GM04504 (cell line): ENCODE measurements around the gene AAR2.

Experiments used
- DNase-seq: peaks from one replicate; pipeline ENCODE4 v3.0.0-alpha.2; 2012; ENCODE audit warnings: low read depth

Gene AAR2

DNA sequence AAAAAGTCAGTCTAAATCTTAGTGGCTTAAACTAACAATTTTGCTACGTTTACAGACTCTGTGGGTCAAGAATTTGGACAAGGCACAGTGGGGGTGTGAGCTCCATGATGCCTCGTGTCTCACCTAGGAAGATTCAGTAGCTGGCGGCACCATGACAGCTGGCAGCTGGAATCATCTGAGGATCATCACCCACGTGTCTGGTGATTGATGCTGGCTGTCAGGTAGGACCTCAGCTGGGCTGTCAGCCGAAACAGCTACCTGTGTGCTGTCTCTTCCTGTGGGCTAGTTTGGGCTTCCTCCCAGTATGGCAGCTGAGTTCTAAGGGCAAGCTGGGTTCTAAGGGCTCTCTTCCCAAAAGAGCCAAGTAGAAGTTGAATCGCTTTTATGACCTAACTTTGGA lies 43.5 kb downstream of the AAR2 start:
- no peak for DNase-seq

DNA sequence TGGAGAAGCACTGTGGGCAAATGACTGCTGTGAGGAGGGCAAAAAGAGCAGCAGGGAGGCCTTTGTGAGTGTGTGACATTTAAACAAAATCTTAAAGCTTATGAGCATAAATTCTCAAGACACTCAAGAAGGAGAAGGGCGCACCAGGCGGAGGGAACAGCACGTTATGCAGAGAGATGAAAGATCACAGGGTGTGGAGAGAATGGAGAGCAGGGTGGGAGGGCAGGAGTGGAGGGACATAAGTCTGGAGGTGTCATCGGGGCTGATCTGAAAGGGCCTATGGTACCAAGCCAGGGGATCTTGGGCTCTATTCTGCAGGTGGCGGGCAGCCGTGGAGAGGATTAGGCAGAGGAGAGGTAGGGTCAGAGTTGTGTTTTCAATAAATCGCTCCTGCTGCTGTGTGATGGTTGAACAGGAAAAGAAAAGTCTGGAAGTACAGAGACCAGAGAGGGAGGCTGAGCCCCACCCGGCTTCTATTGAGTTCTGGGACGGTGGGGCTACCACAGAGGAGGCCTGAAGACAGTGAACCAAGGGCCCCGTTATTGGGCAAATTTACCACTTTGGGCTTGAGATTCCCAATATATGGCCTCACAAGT lies 45.6 kb downstream of the AAR2 start:
- no peak for DNase-seq

DNA sequence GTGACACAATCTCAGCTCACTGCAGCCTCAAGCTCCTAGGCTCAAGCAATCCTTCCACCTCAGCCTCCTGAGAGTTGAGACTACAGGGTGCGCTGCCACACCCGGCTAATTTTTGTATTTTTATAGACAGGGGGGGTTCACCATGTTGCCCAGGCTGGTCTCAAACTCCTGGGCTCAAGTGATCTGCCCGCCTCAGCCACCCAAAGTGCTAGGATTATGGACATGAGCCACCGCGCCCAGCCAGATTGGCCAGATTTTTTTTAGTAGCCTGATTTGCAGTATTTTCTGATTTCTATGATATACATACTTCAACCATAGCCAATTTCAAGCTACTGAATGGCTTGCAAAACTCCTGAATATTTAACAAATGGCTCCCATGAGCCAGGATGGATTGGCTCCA lies 48.5 kb downstream of the AAR2 start:
- DNase-seq, result no peak

DNA sequence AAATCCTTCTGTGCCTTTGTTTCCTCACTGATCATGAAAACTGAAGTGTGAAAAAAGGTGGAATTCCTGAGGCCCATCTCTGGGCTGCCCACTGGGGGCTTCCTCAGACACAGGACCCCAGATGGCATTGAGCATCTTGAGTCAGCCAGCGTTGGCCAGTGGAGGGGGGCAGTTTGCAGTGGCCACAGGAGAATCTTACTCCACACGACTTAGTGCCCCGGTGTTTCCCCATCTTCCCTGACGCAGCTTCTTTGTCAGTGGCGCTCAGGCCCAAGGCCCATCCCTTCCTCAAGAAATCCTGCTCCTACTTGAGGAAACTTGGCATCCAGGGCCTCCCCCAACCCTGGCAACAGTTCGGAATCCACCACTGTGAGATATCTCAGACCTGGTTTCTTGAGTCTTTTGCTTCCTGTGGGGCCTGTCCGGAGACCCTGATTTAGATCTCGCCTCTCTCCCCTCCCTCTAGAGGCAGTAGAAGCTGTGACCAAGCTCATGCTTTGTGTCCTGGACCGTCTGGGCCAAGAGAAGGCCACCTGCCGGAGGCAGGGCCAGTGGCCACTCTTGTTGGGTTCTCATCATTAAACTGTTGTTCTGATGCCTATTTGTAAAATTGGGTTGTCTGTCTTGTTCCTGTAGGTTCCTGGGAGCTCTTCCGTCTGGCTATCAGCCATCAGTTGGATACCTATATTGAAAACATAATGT lies 49.6 kb downstream of the AAR2 start:
- DNase-seq, result no peak

DNA sequence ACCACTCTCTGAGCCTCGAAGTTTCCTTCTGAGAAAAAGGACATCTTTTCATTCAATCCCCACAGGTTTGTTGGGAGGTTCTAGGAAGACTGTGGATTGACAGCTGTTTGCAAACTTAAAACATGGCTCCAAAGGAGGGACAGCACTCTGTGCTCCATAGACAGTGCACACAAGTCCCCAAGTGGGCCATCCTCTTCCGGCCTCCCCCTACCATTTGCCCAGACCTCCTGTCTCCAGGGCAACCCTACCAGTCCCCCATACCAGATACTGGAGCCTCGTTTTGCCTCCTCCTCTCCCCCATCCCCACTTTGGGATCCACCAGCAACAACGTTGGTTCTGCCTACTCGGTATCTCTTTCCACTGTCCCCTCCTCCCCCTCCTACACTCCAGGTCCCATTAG lies 61.4 kb downstream of the AAR2 start:
- DNase-seq, result no peak

DNA sequence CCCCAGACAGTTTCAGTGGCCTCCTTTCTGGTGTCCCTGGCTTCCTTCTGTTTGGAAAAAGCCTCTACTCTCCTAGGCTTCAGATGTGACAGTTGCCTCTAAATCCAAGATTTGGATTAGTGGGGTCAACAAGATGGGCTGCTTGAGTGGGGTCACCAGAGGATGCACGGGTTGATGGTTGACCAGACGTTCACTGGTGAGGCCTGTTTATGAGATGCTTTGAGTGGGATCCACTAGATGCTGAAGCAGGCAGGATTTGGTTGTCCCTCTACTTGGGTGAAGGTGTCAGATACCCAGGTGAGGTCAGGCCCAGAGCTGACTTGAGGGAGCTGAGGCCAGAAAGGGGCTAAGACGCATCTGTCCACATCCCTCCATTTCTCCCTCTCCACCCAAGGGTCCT lies 61.8 kb downstream of the AAR2 start:
- DNase-seq, result no peak

DNA sequence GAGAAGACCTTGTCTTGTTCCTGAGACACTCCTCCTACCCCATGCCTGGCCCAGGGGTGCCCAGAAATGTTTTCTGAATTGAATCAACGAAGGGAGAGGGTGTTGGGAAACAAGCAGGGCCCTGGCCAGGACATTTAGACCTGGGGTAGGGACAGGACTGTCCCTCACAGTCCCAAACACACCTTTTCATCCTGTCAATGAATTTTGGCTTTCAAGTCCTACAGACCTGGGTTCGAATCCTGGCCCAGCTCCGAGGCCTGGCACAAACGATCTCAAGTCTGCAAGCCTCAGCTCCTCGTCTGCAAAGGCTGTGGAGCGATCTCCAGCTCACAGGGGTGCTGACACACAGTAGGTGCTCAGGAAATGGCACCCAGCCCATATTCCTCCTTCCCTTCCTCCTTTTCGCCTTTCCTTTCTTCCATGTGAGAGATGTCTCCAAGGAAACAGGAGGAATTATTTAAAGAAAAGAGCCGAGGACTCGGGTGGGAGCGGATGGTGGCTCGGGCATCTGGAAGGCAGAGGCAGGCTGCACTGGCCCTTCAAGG lies 62.6 kb downstream of the AAR2 start:
- DNase-seq, result no peak

DNA sequence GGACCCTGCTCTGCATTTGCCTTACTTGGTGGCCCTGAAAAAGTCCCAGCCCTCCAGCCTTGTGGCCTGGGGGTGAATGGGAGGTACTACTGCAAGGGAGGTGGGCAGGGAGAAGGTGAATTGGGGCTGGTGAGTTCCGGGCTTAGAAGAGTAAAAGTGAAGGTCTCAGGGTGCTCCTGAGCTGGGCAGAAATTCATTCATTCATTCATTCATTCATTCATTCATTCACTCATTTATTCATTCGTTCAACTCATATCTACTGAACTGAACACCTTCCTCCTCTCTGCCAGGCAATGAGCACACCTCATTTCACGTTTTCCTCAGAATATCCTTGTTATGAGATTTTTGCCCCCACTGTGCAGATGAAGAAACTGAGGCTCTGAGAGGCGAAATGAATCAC lies 63.2 kb downstream of the AAR2 start:
- no peak for DNase-seq

DNA sequence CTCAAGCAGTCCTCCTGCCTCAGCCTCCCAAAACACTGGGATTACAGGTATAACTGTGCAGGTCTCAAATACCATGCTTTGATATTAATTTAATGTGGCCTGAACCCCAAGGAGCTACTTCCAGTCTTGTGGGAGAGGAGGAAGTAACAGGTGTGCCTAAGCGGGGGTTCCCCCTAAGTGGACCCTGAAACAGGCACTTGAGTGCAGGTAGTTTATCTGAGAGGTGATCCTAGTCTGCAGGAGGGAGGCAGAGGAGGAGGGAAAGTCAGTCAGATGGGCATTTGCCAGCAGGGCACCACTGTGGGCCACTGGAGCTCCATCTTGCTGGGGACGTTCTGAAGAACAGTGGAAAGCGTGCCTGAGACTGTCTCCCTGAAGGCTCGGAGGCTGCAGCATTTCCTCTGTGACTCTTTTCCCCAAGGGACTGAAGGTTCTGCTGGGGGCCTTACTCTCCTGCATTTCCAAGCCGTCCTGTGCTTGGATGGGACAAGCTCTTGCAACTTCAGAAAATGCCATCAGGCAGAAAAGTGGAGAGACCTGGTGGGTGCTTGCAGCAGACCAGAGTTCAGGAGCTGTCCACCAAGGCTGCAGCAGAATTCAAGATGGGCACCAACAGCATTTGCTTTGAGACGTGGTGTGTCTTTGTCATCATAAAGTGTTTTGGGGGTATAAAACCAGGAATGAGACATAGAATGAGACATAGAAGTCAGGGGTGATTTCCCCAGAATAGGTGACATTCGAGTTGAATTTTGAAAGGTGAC lies 65.3 kb downstream of the AAR2 start:
- no peak for DNase-seq

DNA sequence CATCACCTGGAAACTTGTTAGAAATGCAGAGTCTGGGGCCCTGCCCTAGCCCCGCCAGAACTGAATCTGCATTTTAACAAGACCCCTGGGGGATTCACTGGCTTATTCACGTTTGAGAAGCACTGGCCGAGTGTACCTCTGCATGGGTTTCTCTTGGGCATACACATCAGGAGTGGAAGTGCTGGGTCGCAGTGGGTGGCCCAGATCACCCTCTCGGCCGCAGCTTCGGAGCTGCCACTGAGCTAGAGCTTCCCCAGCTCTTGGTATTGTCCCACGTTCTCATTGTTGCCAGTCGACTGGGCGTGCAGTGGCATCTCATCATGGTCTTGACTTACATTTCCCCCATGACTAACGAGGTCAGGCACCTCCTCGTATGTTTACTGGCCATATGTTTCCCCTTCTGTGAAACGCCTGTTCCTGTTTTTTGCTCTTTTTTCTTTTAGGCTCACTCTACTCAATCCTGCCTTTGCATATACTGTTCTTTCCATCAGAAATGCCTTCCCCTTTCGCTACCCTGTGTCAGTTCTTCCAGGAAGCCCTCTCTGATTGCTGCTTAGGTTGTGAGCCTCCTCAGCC lies 66.8 kb downstream of the AAR2 start:
- DNase-seq, result no peak

DNA sequence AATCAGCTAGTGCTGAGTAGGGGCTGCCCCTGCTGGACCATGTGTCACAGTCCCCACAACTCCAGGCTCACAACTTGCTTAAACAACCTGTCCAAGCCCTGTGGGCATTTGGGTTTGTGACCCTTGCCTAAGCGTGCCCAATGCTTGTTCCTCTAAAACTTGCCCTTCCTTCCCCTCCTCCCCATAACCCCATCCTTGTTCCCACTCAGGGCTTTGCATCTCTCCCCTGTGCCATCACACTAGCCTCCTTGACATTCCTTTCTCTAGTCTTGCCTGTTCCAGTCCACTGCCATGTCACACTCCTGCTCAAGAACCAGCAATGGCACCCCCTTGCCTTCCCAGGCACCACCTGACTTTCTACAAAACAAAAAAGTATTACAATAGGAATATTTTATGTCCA lies 67.6 kb downstream of the AAR2 start:
- no peak for DNase-seq

DNA sequence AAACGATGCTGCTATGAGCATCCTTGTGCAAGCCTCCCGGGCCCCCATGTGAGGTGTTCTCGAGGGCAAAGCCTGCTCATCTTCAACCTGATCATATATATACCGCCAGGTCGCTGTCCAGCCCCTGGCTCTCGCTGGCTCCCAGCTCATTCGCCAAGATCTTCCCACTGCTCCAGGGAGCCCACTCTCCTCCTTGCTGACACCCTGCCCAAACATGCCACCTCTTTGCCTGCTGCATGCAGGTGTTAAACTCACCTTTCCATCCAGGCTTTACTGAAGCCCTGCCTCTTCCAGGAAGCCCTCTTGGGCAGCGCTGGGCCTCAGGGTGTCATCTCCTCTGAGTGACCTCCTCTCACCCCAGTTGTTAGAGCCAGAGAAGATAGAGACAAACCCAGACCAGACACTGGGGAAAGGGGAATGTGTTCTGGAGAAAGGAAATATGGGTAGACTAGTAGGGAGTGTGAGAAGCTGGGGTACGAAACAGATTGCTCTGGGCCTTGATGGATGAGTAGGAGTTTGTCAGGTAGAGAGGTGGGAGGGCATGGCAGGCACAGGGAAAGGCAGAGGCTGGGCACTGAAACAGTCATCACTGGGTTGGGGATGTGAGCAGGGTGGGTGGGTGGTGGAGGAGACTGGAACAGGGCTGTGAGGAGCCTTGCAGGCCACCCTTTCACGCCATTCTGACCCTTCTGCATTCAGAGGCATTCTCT lies 68.7 kb downstream of the AAR2 start:
- DNase-seq, result no peak

DNA sequence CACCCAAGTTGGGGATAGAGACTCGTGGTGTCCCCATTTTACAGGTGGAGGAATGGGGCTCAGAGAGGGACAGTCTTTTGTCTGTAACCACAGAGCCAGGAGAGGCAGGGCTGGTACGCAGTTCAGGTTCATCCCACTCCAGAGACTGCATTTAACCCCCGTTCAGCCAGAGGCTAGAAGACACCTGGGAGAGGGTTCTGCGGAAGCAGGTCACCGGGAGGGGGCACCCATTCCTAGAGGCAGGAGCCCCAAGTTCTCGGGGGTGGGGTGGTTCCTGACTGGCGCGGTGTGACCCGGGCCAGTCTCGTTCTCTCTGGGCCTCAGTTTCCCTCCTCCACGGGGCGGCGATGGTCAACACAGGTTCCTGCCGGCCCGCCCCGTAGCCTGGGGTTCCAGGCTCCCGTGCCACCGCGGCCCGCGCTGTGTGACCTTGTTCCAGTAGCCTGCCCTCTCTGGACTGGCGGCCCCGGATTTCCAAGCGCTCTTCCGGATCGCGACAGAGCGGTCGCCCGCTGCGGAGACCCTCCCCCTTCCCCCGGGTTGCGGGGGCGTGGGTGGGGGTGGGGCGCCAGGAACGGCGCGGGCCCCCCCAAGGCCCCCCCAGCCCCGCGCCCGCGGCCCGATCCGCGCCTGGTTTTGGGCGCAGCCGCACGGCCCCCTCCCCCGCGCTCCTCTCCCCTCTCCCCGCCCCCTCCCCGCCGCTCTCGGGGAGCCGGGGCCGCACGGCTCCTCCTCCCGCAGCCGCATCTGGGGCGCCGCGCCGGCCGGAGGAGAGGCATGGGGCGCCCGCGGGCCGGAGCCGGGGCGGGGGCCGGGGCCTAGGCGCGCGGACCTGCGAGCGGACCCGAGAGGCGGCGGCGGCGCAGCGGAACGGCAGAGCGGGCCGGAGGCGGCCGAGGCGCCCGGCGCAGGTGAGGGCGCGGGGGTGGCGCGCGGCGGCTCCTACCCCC lies 69.6 kb downstream of the AAR2 start, which contains the start of gene DLGAP4:
TSS of gene DLGAP4 (plus strand) at position 738 of the 950 bp plus-strand sequence. CDS start 125,379 bp downstream, outside the sequence.
- no peak for DNase-seq
